NCI-H524 treated with DMSO at 0.1 percent for 48 hours (cell line): ENCODE data around the gene RIPK1.

Experiments
- DNase-seq: peaks from one replicate; lab custom pipeline; 2025; lab: John Stamatoyannopoulos, UW

RIPK1 gene

DNA sequence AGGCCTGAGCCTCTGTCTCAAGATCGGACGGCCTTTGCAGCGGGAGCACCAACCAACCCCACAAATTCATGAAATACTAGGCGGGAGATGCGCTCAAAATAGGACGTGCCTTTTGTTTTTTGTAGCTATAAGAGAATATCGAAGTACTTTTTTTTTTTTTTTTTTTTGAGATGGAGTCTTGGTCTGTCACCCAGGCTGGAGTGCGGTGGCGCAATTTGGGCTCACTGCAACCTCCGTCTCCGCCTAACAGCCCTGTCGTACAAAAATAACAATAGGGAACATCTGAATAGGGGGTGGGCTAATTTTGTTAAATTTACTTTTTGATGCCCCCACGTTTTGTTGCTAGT is 94.9 kb downstream of the RIPK1 start:
- no peak for DNase-seq

- no peak for DNase-seq
These were observed 96.1 kb downstream of the RIPK1 start for GRCh38 chr6:3164388-3164787.
